ENCODE measurements around the gene UBAC2.

DNA sequence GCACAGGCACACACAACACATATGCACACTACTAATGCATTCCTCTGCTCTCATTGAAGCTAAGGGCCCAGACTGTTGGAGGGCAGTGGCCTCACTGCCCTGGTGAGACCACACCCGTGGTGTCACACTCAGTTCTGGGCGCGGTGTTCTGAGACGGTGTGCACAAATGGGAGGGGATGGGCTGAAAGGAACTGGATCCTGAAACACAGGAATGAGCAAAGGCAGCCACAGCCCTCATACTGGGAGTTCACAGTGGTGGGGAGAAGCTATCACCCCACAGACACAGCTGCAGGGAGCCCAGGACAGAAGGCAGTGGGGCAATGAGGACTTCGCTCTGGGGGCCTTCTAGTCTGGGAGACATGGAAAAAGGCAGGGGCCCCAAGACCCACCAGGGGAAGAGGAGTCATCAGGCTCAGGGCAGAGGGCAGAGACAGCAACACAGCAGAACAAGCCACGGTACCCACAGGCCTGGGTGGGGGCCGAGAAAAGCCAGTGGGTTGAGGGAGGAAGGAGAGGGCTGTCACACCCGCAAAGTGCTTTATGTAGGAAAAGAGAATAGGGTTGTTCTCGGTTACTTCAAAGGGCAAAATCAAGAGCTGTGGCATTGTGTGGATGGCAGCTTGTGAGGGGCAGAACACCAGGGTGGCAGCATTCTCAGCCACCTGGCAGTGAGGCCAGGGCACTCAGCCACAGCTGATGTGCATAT is 181.9 kb downstream of the UBAC2 start:
- TF ChIP-seq, protein P1, sequence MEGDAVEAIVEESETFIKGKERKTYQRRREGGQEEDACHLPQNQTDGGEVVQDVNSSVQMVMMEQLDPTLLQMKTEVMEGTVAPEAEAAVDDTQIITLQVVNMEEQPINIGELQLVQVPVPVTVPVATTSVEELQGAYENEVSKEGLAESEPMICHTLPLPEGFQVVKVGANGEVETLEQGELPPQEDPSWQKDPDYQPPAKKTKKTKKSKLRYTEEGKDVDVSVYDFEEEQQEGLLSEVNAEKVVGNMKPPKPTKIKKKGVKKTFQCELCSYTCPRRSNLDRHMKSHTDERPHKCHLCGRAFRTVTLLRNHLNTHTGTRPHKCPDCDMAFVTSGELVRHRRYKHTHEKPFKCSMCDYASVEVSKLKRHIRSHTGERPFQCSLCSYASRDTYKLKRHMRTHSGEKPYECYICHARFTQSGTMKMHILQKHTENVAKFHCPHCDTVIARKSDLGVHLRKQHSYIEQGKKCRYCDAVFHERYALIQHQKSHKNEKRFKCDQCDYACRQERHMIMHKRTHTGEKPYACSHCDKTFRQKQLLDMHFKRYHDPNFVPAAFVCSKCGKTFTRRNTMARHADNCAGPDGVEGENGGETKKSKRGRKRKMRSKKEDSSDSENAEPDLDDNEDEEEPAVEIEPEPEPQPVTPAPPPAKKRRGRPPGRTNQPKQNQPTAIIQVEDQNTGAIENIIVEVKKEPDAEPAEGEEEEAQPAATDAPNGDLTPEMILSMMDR (conservative IDR thresholded peaks at IDR 0.05; ENCODE audit: low read length): no peak
- no peak for TF ChIP-seq EZH2phosphoT487 (IDR thresholded peaks at IDR 0.05; ENCODE audit: borderline replicate concordance, low read depth, low read length)

Measured in OCI-LY7 (cell line).